NK-92 treated with Interleukin-12 subunit alpha and Interleukin-12 subunit beta, amount 100 ng/mL, for 24 hours (cell line): Measurements from ENCODE around the gene NINJ1.

Experiments
- DNase-seq: peaks from one replicate; lab custom pipeline; 2025; lab: John Stamatoyannopoulos, UW

NINJ1 gene

GRCh38 chr9:93132287-93132927 lies 1.6 kb downstream of the NINJ1 start:
- no peak for DNase-seq

- DNase-seq, result no peak
Measured at GRCh38 chr9:93131599-93132286, 2.3 kb downstream of the NINJ1 start.

- DNase-seq, result no peak
Measured at GRCh38 chr9:93130861-93131481, 3.1 kb downstream of the NINJ1 start.

GRCh38 chr9:93129691-93130500 lies 4.2 kb downstream of the NINJ1 start:
- no peak for DNase-seq

- DNase-seq, result no peak
Measured at GRCh38 chr9:93129286-93129685, 4.8 kb downstream of the NINJ1 start.

- no peak for DNase-seq
Measured at GRCh38 chr9:93128715-93129224, 5.3 kb downstream of the NINJ1 start.

- no peak for DNase-seq
Measured at GRCh38 chr9:93128011-93128714, 5.9 kb downstream of the NINJ1 start.

- no peak for DNase-seq
Measured at GRCh38 chr9:93127395-93127911, 6.6 kb downstream of the NINJ1 start.

GRCh38 chr9:93126825-93127368 lies 7.2 kb downstream of the NINJ1 start:
- DNase-seq, result no peak

- DNase-seq, result no peak
Measured at GRCh38 chr9:93126151-93126781, 7.8 kb downstream of the NINJ1 start.

GRCh38 chr9:93125331-93125894 lies 8.6 kb downstream of the NINJ1 start:
- DNase-seq, result no peak

GRCh38 chr9:93124793-93125192 lies 9.3 kb downstream of the NINJ1 start:
- no peak for DNase-seq

- DNase-seq, result no peak
Measured at GRCh38 chr9:93123561-93124283, 10.3 kb downstream of the NINJ1 start.

GRCh38 chr9:93122721-93123221 lies 11.3 kb downstream of the NINJ1 start:
- no peak for DNase-seq

GRCh38 chr9:93121316-93122241 lies 12.5 kb downstream of the NINJ1 start:
- DNase-seq, result no peak

- no peak for DNase-seq
Measured at GRCh38 chr9:93120846-93121315, 13.2 kb downstream of the NINJ1 start.

GRCh38 chr9:93119953-93120845 lies 13.9 kb downstream of the NINJ1 start:
- no peak for DNase-seq
